K562 (cell line): ENCODE data around the gene HERC3. TPM values are rescaled to one million over a fixed set of nuclear protein-coding genes. Genes with fewer than 3 reads are reported as not detected.

Experiments
- BCL6 ChIP-seq: fragments of 250-450 bp; sonication (Bioruptor Pico); IDR thresholded peaks from 2 replicates; pipeline ENCODE4 v1.4.0; 2020
- CBX2 ChIP-seq: fragments of 200-600 bp; sonication (generic); IDR thresholded peaks from one replicate; pipeline ENCODE4 v1.6.1; 2012; ENCODE audit warnings: mild to moderate bottlenecking, low read length, inconsistent platforms; ENCODE audit not compliant: insufficient read depth, poor library complexity, severe bottlenecking
- CREM ChIP-seq: IDR thresholded peaks from 2 replicates; pipeline ENCODE4 v1.6.1; 2014; ENCODE audit warnings: antibody characterized with exemption, low read depth
- DMBX1 ChIP-seq: fragments of 250-450 bp; sonication (Bioruptor Pico); IDR thresholded peaks from 2 replicates; pipeline ENCODE4 v1.8.0; 2022; ENCODE audit warnings: inconsistent platforms, mild to moderate bottlenecking, moderate library complexity, borderline replicate concordance
- ESRRA ChIP-seq: fragments of 450-650 bp; IDR thresholded peaks from 2 replicates; pipeline ENCODE4 v1.6.1; 2014; ENCODE audit warnings: low read depth, mild to moderate bottlenecking, moderate library complexity, borderline replicate concordance
- HDAC6 ChIP-seq: IDR thresholded peaks from 2 replicates; pipeline ENCODE4 v1.6.1; 2012; ENCODE audit warnings: low read depth, mild to moderate bottlenecking, control low read depth, inconsistent platforms, low read length, moderate library complexity
- HMGN3 ChIP-seq: IDR thresholded peaks from 2 replicates; pipeline ENCODE4 v1.6.1; 2011; ENCODE audit warnings: borderline replicate concordance, low read depth, mild to moderate bottlenecking, mixed read lengths, low read length; ENCODE audit not compliant: insufficient read length; ENCODE audit errors: extremely low read depth
- MAFF ChIP-seq: IDR thresholded peaks from 2 replicates; pipeline ENCODE4 v1.6.1; 2012; ENCODE audit warnings: low read length, improper control_type of control experiment
- MCM7 ChIP-seq, 2 experiments: fragments of 450-650 bp; IDR thresholded peaks; 2 replicates each; pipeline ENCODE4 v1.6.1; 2016 to 2018
- NCOA2 ChIP-seq, 2 experiments: fragments of 450-650 bp; IDR thresholded peaks; 2 replicates each; pipeline ENCODE4 v1.6.1; 2018; ENCODE audit warnings: mild to moderate bottlenecking in 2 of 2, moderate library complexity in 1 of 2; ENCODE audit not compliant: partially characterized antibody in 2 of 2
- POLR2AphosphoS5 ChIP-seq: IDR thresholded peaks from 2 replicates; pipeline ENCODE4 v1.6.1; 2011; ENCODE audit warnings: mild to moderate bottlenecking, low read depth, low read length, moderate library complexity; ENCODE audit not compliant: control insufficient read depth, insufficient read depth
- RNF219 ChIP-seq: fragments of 250-450 bp; sonication (Bioruptor Pico); IDR thresholded peaks from 2 replicates; pipeline ENCODE4 v1.5.0; 2022; ENCODE audit warnings: mild to moderate bottlenecking
- SLC30A9 ChIP-seq: fragments of 250-450 bp; sonication (Bioruptor Pico); IDR thresholded peaks from 2 replicates; pipeline ENCODE4 v1.8.0; 2022; ENCODE audit warnings: mild to moderate bottlenecking, moderate library complexity
- TAL1 ChIP-seq: fragments of 450-650 bp; IDR thresholded peaks from 2 replicates; pipeline ENCODE4 v1.6.1; 2016; ENCODE audit warnings: mild to moderate bottlenecking
- TRIM24 ChIP-seq, 2 experiments: fragments of 450-650 bp; IDR thresholded peaks; 2 replicates each; pipeline ENCODE4 v1.6.1; 2016
- TRIM28 ChIP-seq: fragments of 450-650 bp; IDR thresholded peaks from 2 replicates; pipeline ENCODE4 v1.6.1; 2017
- TSC22D4 ChIP-seq: fragments of 450-650 bp; IDR thresholded peaks from 2 replicates; pipeline ENCODE4 v1.6.1; 2016; ENCODE audit warnings: missing genetic modification characterization, missing biosample characterization, control low read depth
- ZNF175 ChIP-seq: fragments of 200-800 bp; sonication (Bioruptor generic); IDR thresholded peaks from 2 replicates; pipeline ENCODE4 v1.6.1; 2016; ENCODE audit warnings: low read depth, mild to moderate bottlenecking, missing genetic modification characterization, missing compliant biosample characterization
- ZNF57 ChIP-seq: fragments of 450-650 bp; formaldehyde crosslinking; IDR thresholded peaks from 2 replicates; pipeline ENCODE4 v1.4.0; 2020; ENCODE audit warnings: mild to moderate bottlenecking, moderate library complexity
- ZNF586 ChIP-seq: fragments of 450-650 bp; formaldehyde crosslinking; conservative IDR thresholded peaks from 2 replicates; pipeline ENCODE4 v1.4.0; 2020; ENCODE audit warnings: mild to moderate bottlenecking, moderate library complexity
- polyA plus RNA-seq, 8 experiments: library from polyadenylated mRNA; depleted of rRNA in 4 of 8; stranded (reverse) in 5 of 8; unstranded in 3 of 8; fragments of >200 nt; fragmentation: Nextera tagmentation in 2 of 8; fragmentation: Illumina TruSeq in 1 of 8; extraction: Ambion mirVana in 2 of 8; extraction: Trizol in 1 of 8; gene quantifications; 2 replicates each; pipeline versions ENCODE4 v1.2.1 to v1.2.3, GENCODE V29; 2011 to 2014; ENCODE audit warnings: inconsistent platforms in 1 of 8, missing spikeins in 1 of 8
- total RNA-seq, 7 experiments: library from RNA; depleted of rRNA in 6 of 7; stranded (reverse); fragments of >200 nt in 6 of 7; fragmentation: Illumina TruSeq in 2 of 7; extraction: Trizol in 2 of 7; gene quantifications; 2 replicates each; pipeline versions ENCODE4 v1.2.1 to v1.2.3, GENCODE V29; 2011 to 2021; ENCODE audit warnings: low replicate concordance in 1 of 7
- TF ChIP-seq, protein P1 (sequence below): sonication (generic); formaldehyde crosslinking; IDR thresholded peaks from 2 replicates; pipeline ENCODE4 v1.8.0; 2022; ENCODE audit warnings: mild to moderate bottlenecking, missing genetic modification reagents
- TF ChIP-seq, protein P2 (sequence below): sonication (generic); formaldehyde crosslinking; IDR thresholded peaks from 2 replicates; pipeline ENCODE4 v1.8.1; 2023; ENCODE audit warnings: mild to moderate bottlenecking, missing genetic modification reagents

The HERC3 gene
- total and polyA plus RNA-seq, 9 of the 15 experiments (the other 6 are each of a cell fraction or from before 2014, with no cell fraction given) = 1.8 to 13.1 (median 7.6) TPM

GRCh38 chr4:88698519-88698918 lies 106.2 kb downstream of the HERC3 start (continued):
- TF ChIP-seq TSC22D4 (tag) = no peak
- TF ChIP-seq TAL1 = peak; percentile 53; the same call in 1 of the 2 replicates
- no peak for TF ChIP-seq ZNF57
- TF ChIP-seq CBX2 = no peak
- no peak for TF ChIP-seq TRIM28
- no peak for TF ChIP-seq ZNF586
- no peak for TF ChIP-seq HDAC6
- no peak for TF ChIP-seq NCOA2 (IDR thresholded peaks at IDR 0.05; ENCODE audit: partially characterized antibody in 2 of 2)
- no peak for TF ChIP-seq HMGN3
- TF ChIP-seq TRIM24 (IDR thresholded peaks at IDR 0.05) = peak in 1 of 2 experiments; percentile 39; a peak in 2 of 4 replicates
- no peak for TF ChIP-seq DMBX1 (CRISPR knock-in tag)
- no peak for TF ChIP-seq MCM7 (IDR thresholded peaks at IDR 0.05)
- no peak for TF ChIP-seq CREM
- no peak for TF ChIP-seq RNF219 (CRISPR knock-in tag)
- TF ChIP-seq, protein P1, sequence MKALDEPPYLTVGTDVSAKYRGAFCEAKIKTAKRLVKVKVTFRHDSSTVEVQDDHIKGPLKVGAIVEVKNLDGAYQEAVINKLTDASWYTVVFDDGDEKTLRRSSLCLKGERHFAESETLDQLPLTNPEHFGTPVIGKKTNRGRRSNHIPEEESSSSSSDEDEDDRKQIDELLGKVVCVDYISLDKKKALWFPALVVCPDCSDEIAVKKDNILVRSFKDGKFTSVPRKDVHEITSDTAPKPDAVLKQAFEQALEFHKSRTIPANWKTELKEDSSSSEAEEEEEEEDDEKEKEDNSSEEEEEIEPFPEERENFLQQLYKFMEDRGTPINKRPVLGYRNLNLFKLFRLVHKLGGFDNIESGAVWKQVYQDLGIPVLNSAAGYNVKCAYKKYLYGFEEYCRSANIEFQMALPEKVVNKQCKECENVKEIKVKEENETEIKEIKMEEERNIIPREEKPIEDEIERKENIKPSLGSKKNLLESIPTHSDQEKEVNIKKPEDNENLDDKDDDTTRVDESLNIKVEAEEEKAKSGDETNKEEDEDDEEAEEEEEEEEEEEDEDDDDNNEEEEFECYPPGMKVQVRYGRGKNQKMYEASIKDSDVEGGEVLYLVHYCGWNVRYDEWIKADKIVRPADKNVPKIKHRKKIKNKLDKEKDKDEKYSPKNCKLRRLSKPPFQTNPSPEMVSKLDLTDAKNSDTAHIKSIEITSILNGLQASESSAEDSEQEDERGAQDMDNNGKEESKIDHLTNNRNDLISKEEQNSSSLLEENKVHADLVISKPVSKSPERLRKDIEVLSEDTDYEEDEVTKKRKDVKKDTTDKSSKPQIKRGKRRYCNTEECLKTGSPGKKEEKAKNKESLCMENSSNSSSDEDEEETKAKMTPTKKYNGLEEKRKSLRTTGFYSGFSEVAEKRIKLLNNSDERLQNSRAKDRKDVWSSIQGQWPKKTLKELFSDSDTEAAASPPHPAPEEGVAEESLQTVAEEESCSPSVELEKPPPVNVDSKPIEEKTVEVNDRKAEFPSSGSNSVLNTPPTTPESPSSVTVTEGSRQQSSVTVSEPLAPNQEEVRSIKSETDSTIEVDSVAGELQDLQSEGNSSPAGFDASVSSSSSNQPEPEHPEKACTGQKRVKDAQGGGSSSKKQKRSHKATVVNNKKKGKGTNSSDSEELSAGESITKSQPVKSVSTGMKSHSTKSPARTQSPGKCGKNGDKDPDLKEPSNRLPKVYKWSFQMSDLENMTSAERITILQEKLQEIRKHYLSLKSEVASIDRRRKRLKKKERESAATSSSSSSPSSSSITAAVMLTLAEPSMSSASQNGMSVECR (CRISPR knock-in tag) = no peak
- no peak for TF ChIP-seq POLR2AphosphoS5
- no peak for TF ChIP-seq ZNF175 (CRISPR knock-in tag)
- no peak for TF ChIP-seq BCL6 (CRISPR knock-in tag)
- TF ChIP-seq, protein P2, sequence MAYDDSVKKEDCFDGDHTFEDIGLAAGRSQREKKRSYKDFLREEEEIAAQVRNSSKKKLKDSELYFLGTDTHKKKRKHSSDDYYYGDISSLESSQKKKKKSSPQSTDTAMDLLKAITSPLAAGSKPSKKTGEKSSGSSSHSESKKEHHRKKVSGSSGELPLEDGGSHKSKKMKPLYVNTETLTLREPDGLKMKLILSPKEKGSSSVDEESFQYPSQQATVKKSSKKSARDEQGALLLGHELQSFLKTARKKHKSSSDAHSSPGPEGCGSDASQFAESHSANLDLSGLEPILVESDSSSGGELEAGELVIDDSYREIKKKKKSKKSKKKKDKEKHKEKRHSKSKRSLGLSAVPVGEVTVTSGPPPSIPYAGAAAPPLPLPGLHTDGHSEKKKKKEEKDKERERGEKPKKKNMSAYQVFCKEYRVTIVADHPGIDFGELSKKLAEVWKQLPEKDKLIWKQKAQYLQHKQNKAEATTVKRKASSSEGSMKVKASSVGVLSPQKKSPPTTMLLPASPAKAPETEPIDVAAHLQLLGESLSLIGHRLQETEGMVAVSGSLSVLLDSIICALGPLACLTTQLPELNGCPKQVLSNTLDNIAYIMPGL = no peak
- no peak for TF ChIP-seq SLC30A9 (CRISPR knock-in tag)
- TF ChIP-seq MAFF = no peak
- no peak for TF ChIP-seq ESRRA
